22Rv1 (cell line): Measurements from ENCODE around the gene SALL2.

ENCODE experiments used
- H3K27ac ChIP-seq: fragments of 450-650 bp; 2 replicates; pipeline ENCODE4 v1.5.1; 2017
- CTCF ChIP-seq: fragments of 450-650 bp; IDR thresholded peaks from 2 replicates; pipeline ENCODE4 v1.5.1; 2017; ENCODE audit warnings: mild to moderate bottlenecking
- ZFX ChIP-seq: fragments of 450-650 bp; IDR thresholded peaks from 2 replicates; pipeline ENCODE4 v1.6.1; 2017; ENCODE audit warnings: antibody characterized with exemption, borderline replicate concordance

Gene SALL2

GRCh38 chr14:21527318-21527679, 1.2 kb upstream of the SALL2 start:
- TF ChIP-seq CTCF (no peak), ZFX (no peak)

GRCh38 chr14:21526672-21527317, 649 bp upstream of the SALL2 start:
- no peak overlapping the region for H3K27ac ChIP-seq
- TF ChIP-seq CTCF = no peak
- TF ChIP-seq ZFX = no peak

More at GRCh38 chr14:21527318-21527679, 1.2 kb upstream of the SALL2 start:
- H3K27ac ChIP-seq = no peak overlapping the region

- H3K27ac ChIP-seq = no peak overlapping the region
- TF ChIP-seq ZFX = no peak
- TF ChIP-seq CTCF = no peak
Observed at GRCh38 chr14:21525571-21525961, 580 bp downstream of the SALL2 start.

GRCh38 chr14:21524575-21525490, 1.3 kb downstream of the SALL2 start:
- TF ChIP-seq CTCF (no peak), ZFX (no peak)
- H3K27ac ChIP-seq = no peak overlapping the region

- no peak overlapping the region for H3K27ac ChIP-seq
- no peak for TF ChIP-seq CTCF
- no peak for TF ChIP-seq ZFX
Observed at GRCh38 chr14:21523203-21523602, 2.9 kb downstream of the SALL2 start.

- no peak for TF ChIP-seq CTCF
- no peak for TF ChIP-seq ZFX
- no peak overlapping the region for H3K27ac ChIP-seq
Observed at GRCh38 chr14:21521501-21521900, 4.6 kb downstream of the SALL2 start.

- no peak overlapping the region for H3K27ac ChIP-seq
- no peak for TF ChIP-seq CTCF
- no peak for TF ChIP-seq ZFX
Observed at GRCh38 chr14:21520767-21521166, 5.4 kb downstream of the SALL2 start.
